ENCODE results near the gene CTNNA3.

CTNNA3 gene

GRCh38 chr10:65950075-65950474 lies 1745.9 kb downstream of the CTNNA3 start:
- ATAC-seq (replicated peaks) (no peak), DNase-seq (no peak)
- H3K27ac Mint-ChIP-seq, result no peak overlapping the region
- no peaks in the 10 kb centered on the region for H3K36me3 Mint-ChIP-seq (ENCODE audit: insufficient read depth)
- no peak overlapping the region for H3K4me3 Mint-ChIP-seq
- no peaks in the 10 kb centered on the region for H3K27me3 Mint-ChIP-seq
- peaks cover 3 to 10% of the 10 kb centered on the region in 2 donors for H3K9me3 Mint-ChIP-seq
- H3K4me1 Mint-ChIP-seq (ENCODE audit: low read depth in 2 of 2), result no peaks in the 10 kb centered on the region

DNA sequence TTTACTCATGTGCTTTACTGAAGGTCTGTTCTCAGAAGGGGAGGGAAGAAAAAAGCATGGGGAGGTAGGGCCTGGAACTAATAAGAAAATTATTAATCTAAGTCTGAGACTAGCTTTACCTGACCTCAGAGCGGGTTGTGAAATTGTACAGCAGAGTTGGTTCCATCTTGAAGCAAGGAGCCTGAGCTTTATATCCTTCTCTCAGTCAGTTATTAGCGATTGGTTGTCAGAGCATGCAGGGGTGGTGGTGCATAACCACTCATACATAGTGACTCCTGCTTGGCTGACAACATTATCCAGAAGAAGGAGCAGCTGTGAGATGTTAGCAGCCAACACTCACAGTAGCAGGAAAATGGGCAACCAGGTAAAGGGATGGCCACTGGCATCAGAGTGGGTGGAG lies 1746.5 kb downstream of the CTNNA3 start:
- DNase-seq, result no peak
- Mint-ChIP-seq H3K4me3 (no peak overlapping the region), H3K9me3 (peaks cover 2 to 10% of the 10 kb centered on the region in 2 donors), H3K36me3 (ENCODE audit: insufficient read depth) (no peaks in the 10 kb centered on the region), H3K27ac (no peak overlapping the region), H3K4me1 (ENCODE audit: low read depth in 2 of 2) (no peaks in the 10 kb centered on the region), H3K27me3 (no peaks in the 10 kb centered on the region)
- ATAC-seq (replicated peaks), result no peak

DNA sequence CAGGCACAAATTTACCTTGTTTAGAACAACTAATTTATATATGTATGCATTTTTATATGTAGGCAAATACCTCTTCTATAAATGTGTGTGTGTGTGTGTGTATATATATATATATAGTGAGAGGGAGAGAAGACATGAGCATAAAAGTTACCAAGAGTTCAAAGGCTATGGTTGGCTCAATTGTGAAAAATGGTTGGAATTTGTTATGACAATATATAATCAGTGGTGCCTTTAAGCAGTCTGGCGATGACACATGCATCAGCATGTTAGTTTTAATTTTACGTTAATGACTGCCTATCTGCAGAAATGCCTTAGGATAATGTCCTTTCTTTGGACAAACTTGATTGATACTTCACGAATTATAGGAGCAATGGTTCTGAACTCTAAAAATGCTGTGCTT lies 1750.9 kb downstream of the CTNNA3 start:
- Mint-ChIP-seq H3K9me3 (peaks cover 0 to 4% of the 10 kb centered on the region in 2 donors), H3K36me3 (ENCODE audit: insufficient read depth) (no peaks in the 10 kb centered on the region), H3K27ac (no peak overlapping the region), H3K4me1 (ENCODE audit: low read depth in 2 of 2) (no peaks in the 10 kb centered on the region), H3K27me3 (no peaks in the 10 kb centered on the region), H3K4me3 (no peak overlapping the region)
- ATAC-seq (replicated peaks) (no peak), DNase-seq (no peak)

DNA sequence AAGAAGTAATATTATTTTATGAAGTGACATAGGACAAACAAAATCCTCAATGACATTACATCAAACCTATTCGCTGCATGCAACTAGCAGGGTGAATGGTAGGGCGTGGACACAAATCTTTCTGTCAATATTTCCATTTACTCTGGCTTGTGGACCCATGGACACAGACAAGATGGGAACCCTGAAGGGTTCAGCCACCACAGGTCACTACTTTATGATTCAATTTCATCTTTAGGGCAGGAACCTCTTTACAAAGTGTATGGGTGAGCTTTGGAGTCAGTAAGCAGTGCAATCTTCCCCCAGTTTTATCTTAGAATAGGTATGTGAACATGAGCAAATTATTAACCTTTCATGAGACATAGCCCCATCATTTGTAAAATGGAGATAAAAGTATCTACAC lies 1752.5 kb downstream of the CTNNA3 start:
- Mint-ChIP-seq H3K4me1 (ENCODE audit: low read depth in 2 of 2) (no peaks in the 10 kb centered on the region), H3K4me3 (no peak overlapping the region), H3K27me3 (no peaks in the 10 kb centered on the region), H3K36me3 (ENCODE audit: insufficient read depth) (no peaks in the 10 kb centered on the region), H3K9me3 (peaks cover 0 to 6% of the 10 kb centered on the region in 2 donors), H3K27ac (no peak overlapping the region)
- ATAC-seq (replicated peaks), result no peak
- no peak for DNase-seq

DNA sequence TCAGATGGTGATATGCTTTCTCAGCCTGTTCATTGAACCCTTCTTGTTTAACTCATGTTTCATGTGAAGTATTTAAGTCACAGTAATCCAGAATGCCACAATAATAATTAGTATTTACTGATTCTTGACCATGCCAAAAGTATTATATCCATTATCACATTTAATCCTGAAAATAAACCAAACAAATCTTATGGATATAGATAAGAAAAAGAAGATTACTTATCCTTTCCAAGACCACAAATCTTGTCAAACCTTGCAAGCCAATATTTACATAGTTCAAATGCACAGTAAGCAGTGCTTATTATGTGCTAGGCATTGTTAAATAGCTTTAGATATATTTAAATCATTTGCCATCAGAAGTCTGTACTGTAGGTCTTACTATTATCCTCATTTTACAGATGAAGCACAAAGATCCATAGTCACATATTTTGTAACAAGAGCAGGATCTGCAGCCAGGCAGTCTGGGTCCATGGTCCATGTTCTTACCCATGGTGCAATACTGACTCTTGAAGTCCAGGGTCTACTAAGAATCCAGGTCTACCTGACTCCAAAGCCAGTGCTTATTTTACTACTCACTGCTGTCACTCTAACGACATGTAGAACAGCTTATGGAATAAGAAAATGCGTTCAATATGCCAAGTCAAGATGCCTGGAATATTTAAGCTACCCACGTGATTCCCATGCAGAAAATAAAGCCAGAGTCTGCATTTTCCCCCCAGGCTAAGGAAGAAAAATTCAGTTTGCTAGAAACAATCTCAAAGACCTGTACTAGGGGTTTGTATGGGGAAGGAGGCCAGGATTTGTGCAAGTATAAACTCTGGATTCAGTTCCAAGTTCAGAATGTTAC lies 1755.0 kb downstream of the CTNNA3 start:
- Mint-ChIP-seq H3K27ac (no peak overlapping the region), H3K36me3 (ENCODE audit: insufficient read depth) (no peaks in the 10 kb centered on the region), H3K4me1 (ENCODE audit: low read depth in 2 of 2) (no peaks in the 10 kb centered on the region), H3K27me3 (no peaks in the 10 kb centered on the region), H3K4me3 (no peak overlapping the region), H3K9me3 (peaks cover 0 to 8% of the 10 kb centered on the region in 2 donors)
- ATAC-seq (replicated peaks) (no peak), DNase-seq (no peak)

GRCh38 chr10:65940105-65940504 lies 1755.9 kb downstream of the CTNNA3 start:
- no peak overlapping the region for H3K4me3 Mint-ChIP-seq
- H3K27ac Mint-ChIP-seq, result no peak overlapping the region
- no peaks in the 10 kb centered on the region for H3K4me1 Mint-ChIP-seq (ENCODE audit: low read depth in 2 of 2)
- H3K27me3 Mint-ChIP-seq, result no peaks in the 10 kb centered on the region
- H3K36me3 Mint-ChIP-seq (ENCODE audit: insufficient read depth), result no peaks in the 10 kb centered on the region
- H3K9me3 Mint-ChIP-seq, result peaks cover 0 to 8% of the 10 kb centered on the region in 2 donors
- DNase-seq (no peak), ATAC-seq (replicated peaks) (no peak)

DNA sequence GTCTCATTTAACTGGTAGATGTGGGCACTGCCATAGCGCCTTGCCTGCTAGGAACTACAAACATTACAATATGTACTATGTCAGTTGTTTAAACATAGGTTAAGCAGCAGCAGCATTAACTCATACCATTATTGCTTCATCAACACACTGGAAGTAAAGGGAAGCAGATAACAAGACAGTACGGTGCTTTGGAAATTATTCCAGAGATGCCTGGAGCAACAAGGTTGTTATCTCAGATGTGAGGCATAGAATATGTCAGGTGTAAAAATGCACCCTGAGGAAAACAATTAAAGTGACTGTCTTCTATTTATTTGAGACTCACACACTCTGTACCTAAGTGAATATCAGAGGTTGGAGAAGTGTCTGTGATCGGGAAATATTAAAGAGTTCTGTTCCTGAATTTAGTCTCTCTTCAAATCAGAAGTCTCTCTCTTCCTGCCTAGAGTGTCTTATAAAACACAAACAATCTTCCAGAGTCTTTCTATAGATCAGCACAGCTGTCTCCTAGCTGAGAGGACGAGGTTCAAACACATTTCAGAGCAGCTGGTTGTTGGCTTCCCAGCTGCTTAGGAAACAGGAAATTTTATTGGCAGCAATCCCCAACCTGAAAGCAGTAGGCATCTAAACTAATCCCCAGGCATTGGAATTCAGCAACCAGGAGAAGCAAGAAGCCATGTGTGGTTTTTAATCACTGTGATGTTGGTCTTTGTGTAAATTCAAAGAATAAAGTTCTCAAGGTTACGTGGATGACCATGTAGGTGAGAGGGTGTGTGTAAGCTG lies 1764.5 kb downstream of the CTNNA3 start:
- ATAC-seq (replicated peaks) (no peak), DNase-seq (no peak)
- Mint-ChIP-seq H3K36me3 (ENCODE audit: insufficient read depth) (no peaks in the 10 kb centered on the region), H3K27ac (no peak overlapping the region), H3K4me3 (no peak overlapping the region), H3K9me3 (peaks cover 0 to 7% of the 10 kb centered on the region in 2 donors), H3K4me1 (ENCODE audit: low read depth in 2 of 2) (no peaks in the 10 kb centered on the region), H3K27me3 (no peaks in the 10 kb centered on the region)

DNA sequence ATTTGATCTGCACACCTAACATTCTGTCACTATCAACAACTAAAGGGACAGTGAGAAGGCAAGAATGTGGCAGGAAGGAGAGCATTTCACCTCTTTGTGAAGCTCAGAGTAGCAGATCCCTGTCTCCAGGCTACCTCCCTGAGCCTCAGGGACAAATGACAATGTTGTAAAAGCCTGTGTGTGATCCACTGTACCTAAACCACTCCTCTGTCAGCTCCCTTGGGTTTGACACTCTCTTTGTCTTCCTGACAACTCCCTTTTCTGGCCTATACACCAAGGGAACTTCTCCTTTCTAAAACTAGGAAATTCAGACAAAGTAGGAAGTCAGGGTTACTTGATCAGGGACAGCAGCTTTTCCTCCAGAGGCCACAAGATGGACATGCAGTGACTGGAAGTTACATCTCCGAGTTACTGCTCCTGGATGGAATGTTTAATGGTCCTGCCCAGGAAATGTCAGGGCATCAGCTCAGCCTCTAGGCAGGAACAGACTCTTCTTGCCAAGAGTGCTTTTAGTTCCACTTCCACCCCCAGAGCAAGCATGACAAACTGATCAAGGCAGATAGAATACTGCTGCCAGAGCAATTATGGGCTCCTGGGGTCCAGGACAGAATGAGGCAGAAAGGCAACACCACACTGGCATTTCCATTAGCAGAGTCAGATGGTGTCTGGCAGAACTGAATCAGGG lies 1784.7 kb downstream of the CTNNA3 start:
- Mint-ChIP-seq H3K9me3 (peaks cover 15 to 19% of the 10 kb centered on the region in 2 donors), H3K36me3 (ENCODE audit: insufficient read depth) (no peaks in the 10 kb centered on the region), H3K4me1 (ENCODE audit: low read depth in 2 of 2) (no peaks in the 10 kb centered on the region), H3K4me3 (no peak overlapping the region), H3K27me3 (no peaks in the 10 kb centered on the region), H3K27ac (no peak overlapping the region)
- ATAC-seq (replicated peaks), result no peak
- no peak for DNase-seq

DNA sequence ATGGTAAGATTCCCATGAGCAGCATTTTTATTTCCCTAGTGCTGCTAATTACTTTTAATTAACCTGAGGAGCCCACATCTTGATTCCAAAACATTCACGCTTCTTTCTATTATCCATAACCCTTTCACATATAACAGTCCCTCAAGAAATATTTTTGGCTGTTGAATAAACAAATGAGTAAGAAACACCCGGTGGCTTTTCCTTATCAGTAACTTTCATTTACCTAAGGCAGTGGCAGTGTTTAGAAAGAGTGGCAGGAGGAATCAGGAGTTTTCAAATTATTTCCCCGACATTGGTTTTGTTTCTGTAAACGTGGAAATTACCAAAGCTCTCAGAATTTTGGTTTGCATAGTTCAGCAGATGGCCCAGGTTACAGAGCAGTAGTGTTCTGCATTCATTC lies 1785.8 kb downstream of the CTNNA3 start:
- ATAC-seq (replicated peaks) (no peak), DNase-seq (no peak)
- Mint-ChIP-seq H3K4me1 (ENCODE audit: low read depth in 2 of 2) (no peaks in the 10 kb centered on the region), H3K27me3 (no peaks in the 10 kb centered on the region), H3K27ac (no peak overlapping the region), H3K9me3 (peaks cover 12 to 17% of the 10 kb centered on the region in 2 donors), H3K4me3 (no peak overlapping the region), H3K36me3 (ENCODE audit: insufficient read depth) (no peaks in the 10 kb centered on the region)

DNA sequence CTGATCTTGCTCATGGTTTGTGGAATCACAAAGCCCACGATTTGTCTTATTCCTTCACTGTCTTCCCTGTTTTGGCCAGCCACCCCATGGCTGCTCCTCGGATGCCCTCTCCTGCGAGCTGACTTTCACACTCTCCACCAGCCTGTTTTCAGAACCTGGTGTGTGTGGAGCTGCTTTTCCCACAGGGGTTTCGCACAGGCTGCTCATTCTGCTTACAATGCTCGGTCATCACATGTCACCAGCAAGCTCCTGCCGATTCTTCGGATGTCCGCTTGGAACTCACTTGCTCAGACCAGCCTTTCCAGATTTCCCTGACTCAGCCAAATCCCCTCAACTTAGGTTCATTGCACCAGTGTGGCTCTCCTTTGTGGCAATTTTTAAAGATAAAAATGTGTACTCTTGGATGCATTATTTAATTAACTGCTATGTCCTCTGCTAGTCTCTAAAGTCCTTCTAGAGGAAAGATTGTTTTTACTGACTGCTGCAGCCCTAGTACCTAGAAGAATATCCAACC lies 1788.7 kb downstream of the CTNNA3 start:
- Mint-ChIP-seq H3K36me3 (ENCODE audit: insufficient read depth) (no peaks in the 10 kb centered on the region), H3K4me3 (no peak overlapping the region), H3K27me3 (no peaks in the 10 kb centered on the region), H3K4me1 (ENCODE audit: low read depth in 2 of 2) (no peaks in the 10 kb centered on the region), H3K27ac (no peak overlapping the region), H3K9me3 (peaks cover 19 to 34% of the 10 kb centered on the region in 2 donors)
- ATAC-seq (replicated peaks) (no peak), DNase-seq (no peak)

- DNase-seq, result no peak
- no peaks in the 10 kb centered on the region for H3K36me3 Mint-ChIP-seq (ENCODE audit: insufficient read depth)
- no peaks in the 10 kb centered on the region for H3K4me1 Mint-ChIP-seq (ENCODE audit: low read depth in 2 of 2)
- H3K4me3 Mint-ChIP-seq, result no peak overlapping the region
- no peak overlapping the region for H3K27ac Mint-ChIP-seq
- H3K27me3 Mint-ChIP-seq, result no peaks in the 10 kb centered on the region
- ATAC-seq (replicated peaks), result no peak
- peaks cover 7 to 17% of the 10 kb centered on the region in 2 donors for H3K9me3 Mint-ChIP-seq
Measured at GRCh38 chr10:65903620-65904019, 1792.4 kb downstream of the CTNNA3 start.

GRCh38 chr10:65900271-65900670 lies 1795.7 kb downstream of the CTNNA3 start:
- DNase-seq, result no peak
- H3K4me3 Mint-ChIP-seq, result no peak overlapping the region
- no peak overlapping the region for H3K27ac Mint-ChIP-seq
- H3K36me3 Mint-ChIP-seq (ENCODE audit: insufficient read depth), result no peaks in the 10 kb centered on the region
- no peak for ATAC-seq (replicated peaks)
- H3K4me1 Mint-ChIP-seq (ENCODE audit: low read depth in 2 of 2), result no peaks in the 10 kb centered on the region
- no peaks in the 10 kb centered on the region for H3K27me3 Mint-ChIP-seq
- peaks cover 11 to 17% of the 10 kb centered on the region in 2 donors for H3K9me3 Mint-ChIP-seq

GRCh38 chr10:65898055-65898454 lies 1797.9 kb downstream of the CTNNA3 start:
- Mint-ChIP-seq H3K4me3 (no peak overlapping the region), H3K27me3 (no peaks in the 10 kb centered on the region), H3K9me3 (peaks cover 5 to 6% of the 10 kb centered on the region in 2 donors), H3K36me3 (ENCODE audit: insufficient read depth) (no peaks in the 10 kb centered on the region), H3K27ac (no peak overlapping the region), H3K4me1 (ENCODE audit: low read depth in 2 of 2) (no peaks in the 10 kb centered on the region)
- ATAC-seq (replicated peaks) (no peak), DNase-seq (no peak)

Data from effector memory CD8-positive, alpha-beta T cell (primary cell).